Natural killer cell treated with Interleukin-12 subunit alpha and Interleukin-12 subunit beta and Interleukin-15 and Interleukin-18, amount 100 ng/mL, for 72 hours (primary cell): ENCODE results near the gene GPBAR1. TPM values are rescaled to one million over a fixed set of nuclear protein-coding genes. Genes with fewer than 3 reads are reported as not detected.

ENCODE experiments used
- ATAC-seq, 2 donors: fragments of 150-1000 bp; cut with Tn5 transposase in 1 of 2; sonication (Bioruptor Pico), chemical (Tn5 transposase) in 1 of 2; 2 replicates each; pipeline ENCODE4 v1.10.0; 2021
- DNase-seq: peaks from one replicate; pipeline ENCODE4 v3.0.0; 2022; ENCODE audit warnings: low spot score
- H3K27ac Mint-ChIP-seq, 2 donors: 1 replicate in 1 of 2; 2 replicates in 1 of 2; pipeline ENCODE4 v1.8.0; 2022; ENCODE audit warnings: mixed read lengths in 2 of 2, mild to moderate bottlenecking in 1 of 2, moderate library complexity in 1 of 2
- H3K27me3 Mint-ChIP-seq, 2 donors: 1 replicate in 1 of 2; 2 replicates in 1 of 2; pipeline ENCODE4 v1.8.0; 2022; ENCODE audit warnings: mixed read lengths in 2 of 2
- H3K36me3 Mint-ChIP-seq: one replicate; pipeline ENCODE4 v1.8.0; 2022; ENCODE audit warnings: mixed read lengths
- H3K4me1 Mint-ChIP-seq, 2 donors: 1 replicate in 1 of 2; 2 replicates in 1 of 2; pipeline ENCODE4 v1.8.0; 2022; ENCODE audit warnings: low read depth in 2 of 2, mixed read lengths in 2 of 2, mild to moderate bottlenecking in 1 of 2
- H3K4me3 Mint-ChIP-seq: one replicate; pipeline ENCODE4 v1.8.0; 2022; ENCODE audit warnings: mixed read lengths
- H3K9me3 Mint-ChIP-seq: 2 replicates; pipeline ENCODE4 v1.8.0; 2022; ENCODE audit warnings: mixed read lengths
- total RNA-seq, 2 donors: library from RNA; stranded (reverse); gene quantifications; one replicate each; pipeline ENCODE4 v1.2.3, GENCODE V29; 2022

GPBAR1 gene
- total RNA-seq, 2 donors from 2014 or later, result 2.6 to 3.0 TPM

DNA sequence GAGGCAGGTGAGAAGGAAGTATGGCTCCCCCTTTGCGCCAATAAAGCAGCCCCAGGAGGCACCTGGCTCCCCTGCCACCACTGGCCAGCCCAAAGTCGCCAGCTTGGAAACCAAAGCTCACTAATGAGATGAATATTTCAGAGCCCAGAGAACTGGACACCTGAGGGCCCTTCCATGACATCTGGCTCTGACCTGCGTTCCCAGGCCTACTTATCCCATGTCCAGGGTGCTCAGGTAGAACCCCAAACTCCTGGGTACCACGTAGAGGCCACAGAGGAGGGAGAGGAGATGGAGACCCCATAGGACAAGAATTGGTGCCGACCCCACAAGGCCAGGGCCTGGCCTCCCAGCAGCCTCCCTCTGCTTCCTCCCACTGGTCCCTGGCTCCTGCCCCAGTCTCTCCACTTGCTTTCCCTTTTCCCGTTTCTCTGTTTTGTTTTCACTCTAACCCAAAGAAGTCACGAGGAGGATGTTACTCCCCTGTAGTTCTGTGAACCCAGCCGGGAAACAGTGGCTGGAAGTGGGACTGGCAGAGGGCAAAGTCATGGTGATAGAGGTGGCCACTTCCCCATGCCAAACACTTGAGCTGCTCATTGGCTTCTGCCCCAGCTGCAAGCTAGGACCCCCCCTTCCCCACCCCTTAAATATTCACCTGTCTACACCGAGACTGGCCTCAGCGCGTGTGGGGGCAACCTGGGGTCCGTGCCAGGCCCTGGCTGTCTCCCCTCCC is 30.7 kb downstream of the GPBAR1 start:
- Mint-ChIP-seq H3K27ac (peak overlapping the region; percentile 81 to 99), H3K4me3 (peak overlapping the region; percentile 91), H3K27me3 (no peaks in the 10 kb centered on the region), H3K9me3 (no peaks in the 10 kb centered on the region), H3K4me1 (peaks cover 53 to 60% of the 10 kb centered on the region in 2 donors), H3K36me3 (no peaks in the 10 kb centered on the region)
- DNase-seq, result no peak
- no peak for ATAC-seq

DNA sequence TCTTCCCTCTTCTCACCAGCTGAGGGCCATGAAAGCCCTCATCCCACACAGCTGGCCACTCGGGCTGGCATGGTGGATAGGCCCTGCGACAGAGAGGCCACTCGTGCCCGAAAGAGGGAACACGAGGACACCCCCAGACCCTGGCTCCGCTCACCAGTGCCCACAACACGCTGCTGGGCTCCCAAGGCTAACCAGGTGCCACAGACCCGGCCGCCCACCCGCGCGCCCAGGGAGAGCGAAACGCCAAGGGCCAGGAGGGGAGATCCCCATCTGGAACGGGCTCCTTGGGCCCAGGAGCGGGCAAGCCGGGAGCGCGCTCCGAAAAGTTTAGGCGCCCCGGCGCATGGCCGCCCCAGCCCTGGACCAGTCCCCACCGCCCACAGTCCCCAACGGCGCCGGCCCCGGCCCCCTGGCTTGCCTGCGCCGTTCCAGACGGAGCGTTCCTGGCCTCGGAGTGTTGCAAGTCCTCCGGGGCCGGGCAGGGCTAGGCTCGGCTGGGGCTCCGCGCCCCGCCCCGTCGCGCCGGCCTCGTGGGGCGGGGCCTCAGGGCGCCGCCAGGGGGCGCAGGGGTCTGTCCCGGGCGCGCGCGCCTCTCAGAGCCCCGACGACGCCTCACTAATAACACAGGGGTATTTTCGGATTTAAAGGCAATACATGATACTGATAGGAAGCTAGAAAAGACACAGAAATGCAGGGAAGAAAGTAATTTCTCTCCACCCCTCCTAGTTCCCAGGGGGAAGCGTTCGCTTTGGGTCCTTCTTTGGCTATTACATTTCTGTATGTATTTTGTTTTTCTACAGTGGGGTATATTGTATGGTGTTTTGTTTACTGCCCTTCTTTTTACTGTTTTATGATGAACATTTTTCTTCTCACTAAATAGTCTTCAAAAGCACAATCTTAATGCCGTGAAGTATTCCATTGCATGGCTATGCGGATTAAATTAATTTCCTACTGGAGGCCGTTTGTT is 31.5 kb downstream of the GPBAR1 start, which contains the start of gene TMBIM1:
TMBIM1 (minus strand) TSS at position 456 of the 967 bp plus-strand sequence. CDS start 10,362 bp downstream, outside the sequence.
- ATAC-seq, result peak; percentile 97 to 98
- peak within 1 kb of the TSS; percentile 91 for H3K4me3 Mint-ChIP-seq
- peak within 1 kb of the TSS; percentile 81 to 99 for H3K27ac Mint-ChIP-seq
- H3K36me3 Mint-ChIP-seq, result no peaks in the 10 kb centered on the region
- peaks cover 45 to 52% of the 10 kb centered on the region in 2 donors for H3K4me1 Mint-ChIP-seq
- no peaks in the 10 kb centered on the region for H3K27me3 Mint-ChIP-seq
- no peaks in the 10 kb centered on the region for H3K9me3 Mint-ChIP-seq
- DNase-seq, result peak; percentile 84

- H3K4me1 Mint-ChIP-seq, result peaks cover 36 to 41% of the 10 kb centered on the region in 2 donors
- no peak for ATAC-seq
- peak overlapping the region in 1 of 2 donors; percentile 31 for H3K27ac Mint-ChIP-seq
- H3K9me3 Mint-ChIP-seq, result no peaks in the 10 kb centered on the region
- H3K4me3 Mint-ChIP-seq, result no peak overlapping the region
- no peaks in the 10 kb centered on the region for H3K36me3 Mint-ChIP-seq
- no peak for DNase-seq
- H3K27me3 Mint-ChIP-seq, result no peaks in the 10 kb centered on the region
Measured at GRCh38 chr2:218293715-218294429, 33.1 kb downstream of the GPBAR1 start.

GRCh38 chr2:218294430-218295022 is 33.7 kb downstream of the GPBAR1 start:
- Mint-ChIP-seq H3K9me3 (no peaks in the 10 kb centered on the region), H3K27ac (no peak overlapping the region), H3K4me3 (no peak overlapping the region), H3K4me1 (peaks cover 33 to 38% of the 10 kb centered on the region in 2 donors), H3K27me3 (no peaks in the 10 kb centered on the region), H3K36me3 (no peaks in the 10 kb centered on the region)
- DNase-seq (no peak), ATAC-seq (no peak)

DNA sequence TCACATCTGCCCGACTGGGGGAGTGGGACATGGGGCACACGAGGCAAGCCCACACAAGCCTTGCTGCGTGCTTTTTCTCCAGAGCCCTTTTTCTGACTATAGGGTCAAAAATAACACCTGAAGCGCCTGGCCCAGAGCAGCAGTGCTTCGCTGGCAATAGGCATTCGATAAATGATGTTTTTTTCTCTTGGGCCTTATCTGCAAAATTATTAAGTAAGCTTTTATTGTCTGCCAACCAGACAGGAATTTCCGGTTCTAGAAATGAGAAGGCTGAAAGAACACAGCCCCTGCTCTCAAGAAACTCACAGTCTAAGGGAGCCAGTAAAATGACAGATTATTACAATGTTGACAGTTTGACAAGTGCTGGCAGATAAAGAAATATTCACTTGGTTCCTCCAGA is 34.2 kb downstream of the GPBAR1 start:
- H3K4me3 Mint-ChIP-seq, result no peak overlapping the region
- H3K36me3 Mint-ChIP-seq, result no peaks in the 10 kb centered on the region
- peaks cover 29 to 36% of the 10 kb centered on the region in 2 donors for H3K4me1 Mint-ChIP-seq
- H3K27me3 Mint-ChIP-seq, result no peaks in the 10 kb centered on the region
- ATAC-seq, result no peak
- no peak overlapping the region for H3K27ac Mint-ChIP-seq
- H3K9me3 Mint-ChIP-seq, result no peaks in the 10 kb centered on the region
- DNase-seq, result no peak

GRCh38 chr2:218296200-218296599 is 35.4 kb downstream of the GPBAR1 start:
- peaks cover 20 to 25% of the 10 kb centered on the region in 2 donors for H3K4me1 Mint-ChIP-seq
- H3K27me3 Mint-ChIP-seq, result no peaks in the 10 kb centered on the region
- ATAC-seq (no peak), DNase-seq (no peak)
- no peak overlapping the region for H3K4me3 Mint-ChIP-seq
- H3K9me3 Mint-ChIP-seq, result no peaks in the 10 kb centered on the region
- no peak overlapping the region for H3K27ac Mint-ChIP-seq
- no peaks in the 10 kb centered on the region for H3K36me3 Mint-ChIP-seq

- Mint-ChIP-seq H3K4me1 (peaks cover 19 to 25% of the 10 kb centered on the region in 2 donors), H3K36me3 (no peaks in the 10 kb centered on the region), H3K27ac (no peak overlapping the region), H3K27me3 (no peaks in the 10 kb centered on the region), H3K4me3 (no peak overlapping the region), H3K9me3 (no peaks in the 10 kb centered on the region)
- DNase-seq, result no peak
- ATAC-seq, result no peak
Measured at GRCh38 chr2:218296847-218297246, 36.0 kb downstream of the GPBAR1 start.

- no peak for DNase-seq
- no peak for ATAC-seq
- H3K4me3 Mint-ChIP-seq, result no peak overlapping the region
Measured at GRCh38 chr2:218298314-218298875, 37.6 kb downstream of the GPBAR1 start.

GRCh38 chr2:218300141-218300540 is 39.3 kb downstream of the GPBAR1 start:
- Mint-ChIP-seq H3K9me3 (no peaks in the 10 kb centered on the region), H3K4me1 (peaks cover 6 to 7% of the 10 kb centered on the region in 2 donors), H3K36me3 (no peaks in the 10 kb centered on the region), H3K27ac (peak overlapping the region in 1 of 2 donors; percentile 2), H3K4me3 (no peak overlapping the region), H3K27me3 (no peaks in the 10 kb centered on the region)
- no peak for DNase-seq
- ATAC-seq, result no peak

More at GRCh38 chr2:218298314-218298875, 37.6 kb downstream of the GPBAR1 start:
- Mint-ChIP-seq H3K4me1 (peaks cover 17 to 18% of the 10 kb centered on the region in 2 donors), H3K27ac (no peak overlapping the region), H3K9me3 (no peaks in the 10 kb centered on the region), H3K27me3 (no peaks in the 10 kb centered on the region), H3K36me3 (no peaks in the 10 kb centered on the region)

DNA sequence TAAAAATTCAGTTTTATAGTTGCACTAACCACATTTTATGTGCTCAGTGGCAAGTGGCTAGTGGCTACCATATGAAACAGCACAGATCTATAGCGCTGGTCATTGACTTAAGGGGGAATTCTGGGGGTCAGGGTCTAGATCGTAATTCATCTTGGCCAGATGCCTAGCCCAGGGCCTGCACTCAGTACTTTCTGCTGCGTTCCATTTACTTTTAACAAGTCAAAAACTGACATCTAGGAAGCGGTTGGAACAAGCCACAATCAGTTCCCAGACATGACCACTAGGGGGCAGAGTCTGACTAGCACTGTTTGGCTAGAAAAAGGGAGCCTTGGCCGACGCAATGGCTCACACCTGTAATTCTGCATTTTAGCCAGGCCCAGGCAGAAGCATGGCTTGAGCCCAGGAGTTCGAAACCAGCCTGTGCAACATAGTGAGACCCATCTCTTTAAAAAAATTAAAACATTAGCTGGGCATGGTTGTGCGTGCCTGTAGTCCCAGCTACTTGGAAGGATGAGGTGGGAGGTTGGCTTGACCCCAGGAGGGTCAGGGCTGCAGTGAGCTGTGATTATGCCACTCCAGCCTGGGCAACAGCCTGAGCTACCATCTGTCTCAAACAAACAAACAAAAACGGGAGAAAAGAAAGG is 40.5 kb downstream of the GPBAR1 start:
- ATAC-seq, result peak; percentile 86
- DNase-seq, result peak; percentile 87
- H3K4me1 Mint-ChIP-seq, result peaks cover 6 to 7% of the 10 kb centered on the region in 2 donors
- H3K9me3 Mint-ChIP-seq, result no peaks in the 10 kb centered on the region
- H3K27ac Mint-ChIP-seq, result peak overlapping the region; percentile 19 to 32
- no peaks in the 10 kb centered on the region for H3K27me3 Mint-ChIP-seq
- no peak overlapping the region for H3K4me3 Mint-ChIP-seq
- no peaks in the 10 kb centered on the region for H3K36me3 Mint-ChIP-seq

DNA sequence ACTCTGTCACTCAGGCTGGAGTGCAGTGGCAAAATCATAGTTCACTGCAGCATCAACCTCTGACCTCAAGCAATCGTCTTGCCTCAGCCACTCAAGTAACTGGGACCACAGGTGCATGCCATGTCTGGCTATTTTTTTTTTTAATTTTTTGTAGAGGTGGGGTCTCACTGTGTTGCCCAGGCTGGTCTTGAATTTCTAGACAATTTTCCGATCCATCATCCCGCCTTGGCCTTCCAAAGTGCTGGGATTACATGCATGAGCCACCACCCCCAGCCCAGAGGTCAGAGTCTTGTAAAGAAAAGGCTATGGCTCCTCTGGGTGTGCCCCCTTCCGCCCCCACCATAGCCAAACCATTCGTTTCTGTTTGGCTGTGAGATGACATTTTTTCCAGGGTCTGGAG is 44.6 kb downstream of the GPBAR1 start:
- Mint-ChIP-seq H3K4me1 (peaks cover 6 to 7% of the 10 kb centered on the region in 2 donors), H3K27ac (no peak overlapping the region), H3K27me3 (no peaks in the 10 kb centered on the region), H3K36me3 (no peaks in the 10 kb centered on the region), H3K9me3 (no peaks in the 10 kb centered on the region), H3K4me3 (no peak overlapping the region)
- DNase-seq, result no peak
- ATAC-seq, result no peak

- Mint-ChIP-seq H3K9me3 (no peaks in the 10 kb centered on the region), H3K36me3 (no peaks in the 10 kb centered on the region), H3K27ac (no peak overlapping the region), H3K27me3 (no peaks in the 10 kb centered on the region), H3K4me3 (no peak overlapping the region), H3K4me1 (peaks cover 3 to 5% of the 10 kb centered on the region in 2 donors)
- peak in 1 of 2 donors; percentile 32 for ATAC-seq
- DNase-seq, result no peak
Measured at GRCh38 chr2:218306184-218306920, 45.5 kb downstream of the GPBAR1 start.
